Esophagus squamous epithelium (tissue), 5 donors: ENCODE measurements around the gene KCTD3. TPM values are rescaled to one million over a fixed set of nuclear protein-coding genes. Genes with fewer than 3 reads are reported as not detected.

ENCODE experiments used
- DNase-seq: peaks from one replicate; lab custom pipeline; 2025; lab: John Stamatoyannopoulos, UW
- H3K27ac ChIP-seq, 4 donors: fragments of 200-600 bp; sonication (generic); one replicate each; pipeline ENCODE4 v1.5.1; 2016 to 2019; ENCODE audit warnings: mild to moderate bottlenecking in 1 of 4
- H3K27me3 ChIP-seq, 4 donors: fragments of 200-600 bp; sonication (generic); 1 replicate in 3 of 4; 2 replicates in 1 of 4; pipeline versions ENCODE4 v1.5.1 to v1.6.0; 2017 to 2021; ENCODE audit warnings: antibody characterized with exemption in 1 of 4
- H3K36me3 ChIP-seq, 3 donors: fragments of 200-600 bp; sonication (generic); one replicate each; pipeline ENCODE4 v1.5.1; 2016 to 2019
- H3K4me1 ChIP-seq, 3 donors: fragments of 200-600 bp; sonication (generic); one replicate each; pipeline ENCODE4 v1.5.1; 2017 to 2019
- H3K4me3 ChIP-seq, 4 donors: fragments of 200-600 bp; sonication (generic); 1 replicate in 3 of 4; 2 replicates in 1 of 4; pipeline ENCODE4 v1.5.1; 2016 to 2019; ENCODE audit warnings: mild to moderate bottlenecking in 2 of 4, moderate library complexity in 1 of 4
- H3K9me3 ChIP-seq, 3 donors: fragments of 200-600 bp; sonication (generic); one replicate each; pipeline ENCODE4 v1.5.1; 2016 to 2019
- POLR2A ChIP-seq, 4 donors: fragments of 450-650 bp; IDR thresholded peaks; one replicate each; pipeline ENCODE4 v1.6.1; 2017; ENCODE audit warnings: antibody characterized with exemption in 4 of 4, mild to moderate bottlenecking in 4 of 4, moderate library complexity in 3 of 4
- WGBS, 2 donors: methylation state at CpG; one replicate each; pipeline ENCODE4 v1.1.5; 2018; 5-methylcytosine and 5-hydroxymethylcytosine counted together
- intact Hi-C: fragments of 100-400 bp; cut with DNase I; formaldehyde crosslinking; loops from one replicate; pipeline ENCODE4 v1.15.0; 2022
- total RNA-seq, 4 donors: library from RNA; depleted of rRNA; stranded (reverse); fragments of >200 nt; gene quantifications; one replicate each; pipeline ENCODE4 v1.1.0, GENCODE V29; 2016
- TF ChIP-seq, protein P1 (sequence below), 6 experiments: fragments of 450-650 bp in 4 of 6; fragments of 200-600 bp in 2 of 6; sonication (generic) in 2 of 6; IDR thresholded peaks; one replicate each; pipeline ENCODE4 v1.5.1; 2016 to 2019; ENCODE audit warnings: antibody characterized with exemption in 6 of 6, mild to moderate bottlenecking in 4 of 6, moderate library complexity in 4 of 6
- donor health status: DM: yes; HTN: yes; CAD: no.

Gene KCTD3
- total RNA-seq, 4 donors from 2014 or later, result 43.4 to 76.1 (median 44.9) TPM

GRCh38 chr1:215600867-215601266, 33.8 kb downstream of the KCTD3 start:
- no peaks in the 10 kb centered on the region for H3K9me3 ChIP-seq
- H3K27me3 ChIP-seq, result no peaks in the 10 kb centered on the region
- no peak for TF ChIP-seq POLR2A (IDR thresholded peaks at IDR 0.05)
- TF ChIP-seq, protein P1, sequence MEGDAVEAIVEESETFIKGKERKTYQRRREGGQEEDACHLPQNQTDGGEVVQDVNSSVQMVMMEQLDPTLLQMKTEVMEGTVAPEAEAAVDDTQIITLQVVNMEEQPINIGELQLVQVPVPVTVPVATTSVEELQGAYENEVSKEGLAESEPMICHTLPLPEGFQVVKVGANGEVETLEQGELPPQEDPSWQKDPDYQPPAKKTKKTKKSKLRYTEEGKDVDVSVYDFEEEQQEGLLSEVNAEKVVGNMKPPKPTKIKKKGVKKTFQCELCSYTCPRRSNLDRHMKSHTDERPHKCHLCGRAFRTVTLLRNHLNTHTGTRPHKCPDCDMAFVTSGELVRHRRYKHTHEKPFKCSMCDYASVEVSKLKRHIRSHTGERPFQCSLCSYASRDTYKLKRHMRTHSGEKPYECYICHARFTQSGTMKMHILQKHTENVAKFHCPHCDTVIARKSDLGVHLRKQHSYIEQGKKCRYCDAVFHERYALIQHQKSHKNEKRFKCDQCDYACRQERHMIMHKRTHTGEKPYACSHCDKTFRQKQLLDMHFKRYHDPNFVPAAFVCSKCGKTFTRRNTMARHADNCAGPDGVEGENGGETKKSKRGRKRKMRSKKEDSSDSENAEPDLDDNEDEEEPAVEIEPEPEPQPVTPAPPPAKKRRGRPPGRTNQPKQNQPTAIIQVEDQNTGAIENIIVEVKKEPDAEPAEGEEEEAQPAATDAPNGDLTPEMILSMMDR (IDR thresholded peaks at IDR 0.05), result no peak
- WGBS, 2 donors, result 83 to 97% methylated on average over 10 of the region's 10 CpGs
- intact Hi-C loops, result no loop called here
- peaks cover 0 to 49% (median 0%) of the 10 kb centered on the region in 3 donors for H3K4me1 ChIP-seq
- H3K27ac ChIP-seq, result peak overlapping the region in 3 of 4 donors; percentile 17 to 37 (median 20)
- no peak for DNase-seq
- H3K4me3 ChIP-seq, result no peak overlapping the region
- peaks cover 0 to 80% (median 5%) of the 10 kb centered on the region in 3 donors for H3K36me3 ChIP-seq

DNA sequence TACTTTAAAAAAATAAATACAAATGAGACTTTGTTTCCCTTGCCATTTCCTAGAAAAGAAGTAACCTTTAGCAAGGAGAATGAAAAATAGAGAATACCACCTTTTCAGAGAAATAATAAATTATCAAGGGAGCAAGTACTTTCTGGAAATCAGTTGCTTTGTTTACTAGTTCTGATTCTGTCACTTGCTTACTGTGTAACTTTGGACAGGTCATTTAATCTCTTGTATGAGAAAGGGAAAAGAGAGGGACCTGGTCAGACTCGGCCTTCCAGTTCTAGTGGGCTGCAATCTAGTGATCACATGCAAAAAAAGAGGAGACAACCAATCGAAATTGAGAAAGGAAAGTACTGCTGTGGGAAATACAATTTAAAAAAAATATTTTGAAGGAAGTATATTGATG, 34.2 kb downstream of the KCTD3 start:
- TF ChIP-seq, protein P1 (IDR thresholded peaks at IDR 0.05), result no peak
- TF ChIP-seq POLR2A (IDR thresholded peaks at IDR 0.05), result no peak
- Histone ChIP-seq H3K4me3 (no peak overlapping the region), H3K27me3 (no peaks in the 10 kb centered on the region), H3K9me3 (no peaks in the 10 kb centered on the region), H3K27ac (peak overlapping the region in 3 of 4 donors; percentile 17 to 37 (median 20)), H3K36me3 (peaks cover 0 to 77% (median 5%) of the 10 kb centered on the region in 3 donors), H3K4me1 (peaks cover 0 to 51% (median 0%) of the 10 kb centered on the region in 3 donors)
- intact Hi-C loops, result no loop called here
- WGBS, 2 donors, result 71 to 79% methylated on average over 2 of the region's 2 CpGs
- no peak for DNase-seq

- DNase-seq, result no peak
These were observed 36.2 kb downstream of the KCTD3 start for GRCh38 chr1:215603319-215603718.

DNA sequence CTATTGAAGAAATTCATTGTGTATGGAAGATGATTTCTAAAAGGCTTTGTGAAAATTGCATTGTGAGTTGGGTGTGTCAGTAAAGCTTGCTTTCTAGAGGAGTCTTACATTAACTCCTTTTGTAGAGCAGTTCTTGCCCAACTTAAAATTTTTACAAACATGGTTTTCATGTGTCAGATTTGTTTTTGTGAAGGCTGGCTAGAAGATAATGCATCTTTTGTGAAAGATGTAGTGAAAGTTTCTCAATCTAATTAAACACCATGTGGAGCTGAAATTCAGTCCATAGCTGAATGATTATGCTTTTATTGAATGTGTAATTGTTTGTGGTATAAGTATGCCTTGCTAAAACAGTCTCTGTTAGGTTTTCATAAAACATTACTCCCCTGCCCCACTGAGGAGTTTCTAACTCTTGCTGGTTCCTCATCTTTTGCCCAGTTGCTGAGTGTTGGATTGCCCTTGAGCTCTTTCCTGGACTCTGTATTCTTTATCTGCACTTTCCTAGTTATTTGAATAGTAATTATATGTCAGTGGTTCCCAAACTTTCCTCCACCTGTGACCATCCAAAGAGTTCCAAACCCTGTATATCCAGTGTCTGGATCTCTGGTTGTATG, 38.0 kb downstream of the KCTD3 start:
- no peaks in the 10 kb centered on the region for H3K27me3 ChIP-seq
- H3K4me3 ChIP-seq, result no peak overlapping the region
- TF ChIP-seq, protein P1 (IDR thresholded peaks at IDR 0.05), result no peak
- TF ChIP-seq POLR2A (IDR thresholded peaks at IDR 0.05), result no peak
- H3K9me3 ChIP-seq, result no peaks in the 10 kb centered on the region
- peaks cover 0 to 51% (median 0%) of the 10 kb centered on the region in 3 donors for H3K4me1 ChIP-seq
- no peak for DNase-seq
- H3K27ac ChIP-seq, result peak overlapping the region in 2 of 4 donors; percentile 43 to 54
- H3K36me3 ChIP-seq, result peaks cover 0 to 74% (median 5%) of the 10 kb centered on the region in 3 donors
- intact Hi-C loops, result no loop called here

More at GRCh38 chr1:215603319-215603718, 36.2 kb downstream of the KCTD3 start:
- TF ChIP-seq, protein P1 (IDR thresholded peaks at IDR 0.05), result no peak
- no peak for TF ChIP-seq POLR2A (IDR thresholded peaks at IDR 0.05)
- no peak overlapping the region for H3K4me3 ChIP-seq
- H3K36me3 ChIP-seq, result peaks cover 0 to 67% (median 5%) of the 10 kb centered on the region in 3 donors
- H3K27me3 ChIP-seq, result no peaks in the 10 kb centered on the region
- no peaks in the 10 kb centered on the region for H3K9me3 ChIP-seq
- intact Hi-C loops, result no loop called here
- H3K27ac ChIP-seq, result peak overlapping the region in 1 of 4 donors; percentile 36
- H3K4me1 ChIP-seq, result peaks cover 0 to 60% (median 0%) of the 10 kb centered on the region in 3 donors

GRCh38 chr1:215606036-215606435, 38.9 kb downstream of the KCTD3 start:
- H3K27ac ChIP-seq, result peak overlapping the region in 1 of 4 donors; percentile 43
- intact Hi-C loops, result no loop called here
- WGBS, 2 donors, result 55 to 60% methylated on average over 3 of the region's 3 CpGs
- no peaks in the 10 kb centered on the region for H3K9me3 ChIP-seq
- no peak overlapping the region for H3K4me3 ChIP-seq
- peaks cover 0 to 77% (median 5%) of the 10 kb centered on the region in 3 donors for H3K36me3 ChIP-seq
- peaks cover 0 to 41% (median 0%) of the 10 kb centered on the region in 3 donors for H3K4me1 ChIP-seq
- H3K27me3 ChIP-seq, result no peaks in the 10 kb centered on the region
- TF ChIP-seq, protein P1 (IDR thresholded peaks at IDR 0.05), result no peak
- no peak for TF ChIP-seq POLR2A (IDR thresholded peaks at IDR 0.05)
- no peak for DNase-seq
